Ascending aorta (tissue), 2 donors: ENCODE data around the gene USP2. TPM values are rescaled to one million over a fixed set of nuclear protein-coding genes. Genes with fewer than 3 reads are reported as not detected.
A peak's percentile ranks its signal among the peaks of the same experiment; 100 is the strongest.
"Not testable (repeated sequence)": the region's sequence is repeated elsewhere in the genome, so short reads cannot be mapped to it uniquely, and the experiment has no call there.

Experiments
- DNase-seq, 2 donors: peaks; one replicate each; pipeline ENCODE4 v3.0.0-alpha.2; 2019; ENCODE audit warnings: low spot score in 2 of 2
- H3K27ac ChIP-seq, 2 donors: fragments of 200-600 bp; sonication (generic); one replicate each; pipeline ENCODE4 v1.5.1; 2016 to 2017; ENCODE audit warnings: mild to moderate bottlenecking in 1 of 2
- H3K27me3 ChIP-seq: fragments of 200-600 bp; sonication (generic); one replicate; pipeline ENCODE4 v1.5.1; 2017
- H3K36me3 ChIP-seq, 2 donors: fragments of 200-600 bp; sonication (generic); one replicate each; pipeline ENCODE4 v1.5.1; 2016
- H3K4me1 ChIP-seq, 2 donors: fragments of 200-600 bp; sonication (generic); one replicate each; pipeline ENCODE4 v1.5.1; 2016 to 2017; ENCODE audit warnings: mild to moderate bottlenecking in 1 of 2
- H3K4me3 ChIP-seq, 2 donors: fragments of 200-600 bp; sonication (generic); one replicate each; pipeline ENCODE4 v1.5.1; 2016 to 2017; ENCODE audit warnings: mild to moderate bottlenecking in 1 of 2
- H3K9me3 ChIP-seq, 2 donors: fragments of 200-600 bp; sonication (generic); one replicate each; pipeline ENCODE4 v1.5.1; 2016
- CTCF ChIP-seq, 3 experiments: fragments of 200-600 bp in 2 of 3; fragments of 450-650 bp in 1 of 3; sonication (generic) in 2 of 3; IDR thresholded peaks; one replicate each; pipeline ENCODE4 v1.5.1; 2016 to 2019; ENCODE audit warnings: antibody characterized with exemption in 3 of 3, mild to moderate bottlenecking in 1 of 3, moderate library complexity in 1 of 3
- intact Hi-C: fragments of 100-400 bp; cut with DNase I; formaldehyde crosslinking; loops from one replicate; pipeline ENCODE4 v1.15.1; 2023
- total RNA-seq: library from RNA; depleted of rRNA; stranded (reverse); fragments of >200 nt; gene quantifications from one replicate; pipeline ENCODE4 v1.1.0, GENCODE V29; 2016

The USP2 gene
- total RNA-seq, 1 donor from 2014 or later: not detected

- Histone ChIP-seq H3K27ac (no peak overlapping the region), H3K4me1 (no peaks in the 10 kb centered on the region), H3K27me3 (no peaks in the 10 kb centered on the region), H3K4me3 (no peak overlapping the region), H3K36me3 (no peaks in the 10 kb centered on the region), H3K9me3 (no peaks in the 10 kb centered on the region)
- intact Hi-C loops: loop anchor here (10.0 kb wide), 1 partner anchor 337 kb away; the partner anchor contains the start of gene NECTIN1
- TF ChIP-seq CTCF (IDR thresholded peaks at IDR 0.05): no peak
- no peak for DNase-seq
Observed at GRCh38 chr11:119388103-119388502, 6.6 kb upstream of the USP2 start.

- Histone ChIP-seq H3K4me3 (no peak overlapping the region), H3K27me3 (no peaks in the 10 kb centered on the region), H3K36me3 (no peaks in the 10 kb centered on the region), H3K27ac (no peak overlapping the region), H3K9me3 (no peaks in the 10 kb centered on the region), H3K4me1 (peaks cover 0 to 13% of the 10 kb centered on the region in 2 donors)
- intact Hi-C loops: loop anchor here (5.0 to 10.0 kb wide), 3 partner anchors 42 to 947 kb away; partner anchors contain the start of genes C1QTNF5, KMT2A and NECTIN1
- TF ChIP-seq CTCF (IDR thresholded peaks at IDR 0.05): no peak
- no peak for DNase-seq
Observed at GRCh38 chr11:119384332-119384731, 2.8 kb upstream of the USP2 start.

DNA sequence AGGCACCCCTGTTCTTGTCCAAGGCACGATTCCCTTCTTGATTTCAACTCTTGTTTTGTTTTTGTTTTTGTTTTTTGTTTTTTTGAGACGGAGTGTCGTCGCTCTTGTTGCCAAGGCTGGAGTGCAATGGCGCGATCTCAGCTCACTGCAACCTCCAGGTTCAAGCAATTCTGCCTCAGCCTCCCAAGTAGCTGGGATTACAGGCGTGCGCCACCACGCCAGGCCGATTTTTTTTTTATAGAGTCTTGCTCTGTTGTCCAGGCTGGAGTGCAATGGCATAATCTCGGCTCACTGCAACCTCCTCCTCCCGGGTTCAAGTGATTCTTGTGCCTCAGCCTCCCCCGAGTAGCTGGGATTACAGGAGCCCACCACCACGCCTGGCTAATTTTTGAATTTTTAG is 1.0 kb upstream of the USP2 start:
- not testable (repeated sequence) for H3K9me3 ChIP-seq, DNase-seq, H3K27ac ChIP-seq, H3K27me3 ChIP-seq, H3K4me3 ChIP-seq, H3K36me3 ChIP-seq
- intact Hi-C loops: loop anchor here (5.0 to 10.0 kb wide), 3 partner anchors 40 to 945 kb away; partner anchors contain the start of genes C1QTNF5, KMT2A and NECTIN1
- H3K4me1 ChIP-seq: peaks cover 0 to 13% of the 10 kb centered on the region in 2 donors

DNA sequence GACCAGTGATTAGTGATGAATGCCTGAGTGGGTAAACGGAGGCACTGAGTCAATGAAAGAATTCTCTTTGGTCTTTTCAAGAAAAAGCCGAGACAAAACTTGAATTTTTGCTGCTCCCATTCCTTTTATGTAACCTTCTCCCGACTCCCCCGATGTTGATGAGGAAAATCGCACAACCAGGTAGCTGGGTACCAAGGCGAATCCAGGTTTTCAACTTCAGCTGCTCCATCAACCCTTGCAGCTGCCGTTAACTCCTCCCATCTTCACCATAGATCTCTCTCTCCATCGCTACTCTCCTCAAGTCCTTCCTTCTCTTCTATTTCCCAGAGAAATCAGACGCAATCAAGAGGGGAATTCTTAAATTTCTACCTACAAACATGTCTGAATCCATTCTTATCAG is 611 bp upstream of the USP2 start:
- Histone ChIP-seq H3K27me3 (no peaks in the 10 kb centered on the region), H3K4me3 (peak overlapping the region; percentile 42 to 64), H3K27ac (no peak overlapping the region), H3K4me1 (peaks cover 0 to 13% of the 10 kb centered on the region in 2 donors), H3K9me3 (no peaks in the 10 kb centered on the region), H3K36me3 (no peaks in the 10 kb centered on the region)
- no peak for TF ChIP-seq CTCF (IDR thresholded peaks at IDR 0.05)
- no peak for DNase-seq
- intact Hi-C loops: loop anchor here (5.0 to 10.0 kb wide), 3 partner anchors 40 to 945 kb away; partner anchors contain the start of genes C1QTNF5, KMT2A and NECTIN1

DNA sequence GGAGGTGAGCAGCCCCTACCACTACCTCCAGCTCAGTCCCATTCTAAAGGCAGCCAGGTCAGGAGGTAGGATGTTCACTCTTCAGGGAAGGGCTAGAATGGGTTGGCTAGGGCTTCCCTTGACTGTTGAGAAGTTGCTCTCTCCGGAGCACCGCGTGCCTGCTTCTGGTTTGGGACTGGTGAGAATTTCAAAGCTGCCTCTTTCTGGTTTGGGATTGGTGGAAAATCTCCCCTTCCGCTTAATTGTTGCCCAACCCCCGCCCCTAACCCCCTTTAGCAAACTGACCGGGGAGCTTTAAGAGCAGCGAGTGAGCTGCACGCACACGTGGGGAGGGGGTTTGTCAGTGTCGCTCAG is 686 bp downstream of the USP2 start:
- H3K4me3 ChIP-seq: peak overlapping the region; percentile 59 to 64
- intact Hi-C loops: loop anchor here (1.0 to 10.0 kb wide), 6 partner anchors 25 to 944 kb away; partner anchors contain the start of genes C1QTNF5, KMT2A and NECTIN1
- no peaks in the 10 kb centered on the region for H3K27me3 ChIP-seq
- H3K36me3 ChIP-seq: no peaks in the 10 kb centered on the region
- no peak for TF ChIP-seq CTCF (IDR thresholded peaks at IDR 0.05)
- DNase-seq: no peak
- H3K27ac ChIP-seq: peak overlapping the region; percentile 31 to 37
- H3K4me1 ChIP-seq: peaks cover 0 to 22% of the 10 kb centered on the region in 2 donors
- no peaks in the 10 kb centered on the region for H3K9me3 ChIP-seq

GRCh38 chr11:119380160-119380826 is 1.2 kb downstream of the USP2 start:
- Histone ChIP-seq H3K4me1 (peaks cover 1 to 24% of the 10 kb centered on the region in 2 donors), H3K27ac (no peak overlapping the region), H3K36me3 (no peaks in the 10 kb centered on the region), H3K27me3 (no peaks in the 10 kb centered on the region), H3K9me3 (no peaks in the 10 kb centered on the region), H3K4me3 (no peak overlapping the region)
- no peak for TF ChIP-seq CTCF (IDR thresholded peaks at IDR 0.05)
- intact Hi-C loops: loop anchor here (2.0 to 10.0 kb wide), 5 partner anchors 38 to 943 kb away; partner anchors contain the start of genes C1QTNF5, KMT2A and NECTIN1
- DNase-seq: peak in 1 of 2 donors; percentile 61
